GM12878 (cell line): ENCODE data around the gene IL36B. TPM values are rescaled to one million over a fixed set of nuclear protein-coding genes. Genes with fewer than 3 reads are reported as not detected.

Experiments
- ATAC-seq: fragments of 200-7000 bp; cut with Tn5 transposase; 3 replicates; pipeline ENCODE4 v1.9.1; 2020; ENCODE audit warnings: mild to moderate bottlenecking, moderate library complexity
- BruUV-seq: library from RNA; stranded (reverse); fragments of 400-500 nt; replicated peaks from 2 replicates; lab custom pipeline; 2021; lab: Mats Ljungman, UMichigan
- CTCF ChIA-PET: fragments of 300-600 bp; sonication (Branson Sonifier 250); formaldehyde crosslinking; extraction: SDS; loops from one replicate; lab custom pipeline; 2021; ENCODE audit warnings: inconsistent platforms; lab: Yijun Ruan, JAX
- POLR2A ChIA-PET: fragments of 350-600 bp; formaldehyde crosslinking; extraction: SDS; loops from one replicate; lab custom pipeline; 2021; ENCODE audit warnings: inconsistent platforms; lab: Charles Lee
- RAD21 ChIA-PET: fragments of 300-600 bp; sonication (Branson Sonifier 250); formaldehyde crosslinking; loops from one replicate; lab custom pipeline; 2023; ENCODE audit warnings: antibody characterized with exemption; ENCODE audit not compliant: unreplicated experiment; lab: Charles Lee
- SMC1A ChIA-PET: fragments of 300-600 bp; sonication (Branson Sonifier 250); formaldehyde crosslinking; loops from one replicate; lab custom pipeline; 2023; ENCODE audit not compliant: unreplicated experiment, uncharacterized antibody; lab: Charles Lee
- DNase-seq: peaks from one replicate; pipeline ENCODE4 v3.0.0-alpha.2; 2011; ENCODE audit warnings: low read depth, low spot score
- FAIRE-seq: peaks from 3 replicates; lab custom pipeline; 2011; peaks lifted over from hg19 to GRCh38; lab: Jason Lieb, UNC
- H2AFZ ChIP-seq: 2 replicates; pipeline ENCODE4 v1.6.0; 2011; ENCODE audit warnings: low read depth, low read length, control low read depth; ENCODE audit not compliant: control insufficient read depth
- H3K27ac ChIP-seq: 2 replicates; pipeline ENCODE4 v1.5.1; 2011; ENCODE audit warnings: control low read depth; ENCODE audit not compliant: control insufficient read depth, insufficient read depth
- H3K27me3 ChIP-seq, 2 experiments: replicated peaks in 1 of 2; 2 replicates each; pipeline versions ENCODE4 v1.6.0 to v1.6.1; 2011; ENCODE audit warnings: low read length in 1 of 2; ENCODE audit not compliant: control insufficient read depth in 2 of 2, insufficient read depth in 2 of 2
- H3K36me3 ChIP-seq, 2 experiments: 2 replicates each; pipeline ENCODE4 v1.5.1; 2011; ENCODE audit warnings: low read length in 1 of 2; ENCODE audit not compliant: control insufficient read depth in 2 of 2, insufficient read depth in 2 of 2
- H3K4me1 ChIP-seq: 2 replicates; pipeline ENCODE4 v1.6.1; 2011; ENCODE audit warnings: mild to moderate bottlenecking, low read length, moderate library complexity, mixed read lengths; ENCODE audit not compliant: control insufficient read depth, insufficient read depth
- H3K4me2 ChIP-seq: 2 replicates; pipeline ENCODE4 v1.6.0; 2011; ENCODE audit warnings: control low read depth; ENCODE audit not compliant: control insufficient read depth, insufficient read depth
- H3K4me3 ChIP-seq: fragments of 200-600 bp; sonication (generic); 2 replicates; pipeline ENCODE4 v1.5.1; 2016
- H3K79me2 ChIP-seq: 2 replicates; pipeline ENCODE4 v1.6.0; 2011; ENCODE audit warnings: low read length; ENCODE audit not compliant: control insufficient read depth, insufficient read depth
- H3K9ac ChIP-seq: 2 replicates; pipeline ENCODE4 v1.8.0; 2011; ENCODE audit warnings: low read length, control low read depth, mixed read lengths; ENCODE audit not compliant: control insufficient read depth, insufficient read depth
- H3K9me3 ChIP-seq: replicated peaks from 3 replicates; pipeline ENCODE4 v1.5.1; 2011; ENCODE audit warnings: mild to moderate bottlenecking, low read length; ENCODE audit not compliant: control insufficient read depth, insufficient read depth
- H4K20me1 ChIP-seq: 2 replicates; pipeline ENCODE4 v1.6.0; 2011; ENCODE audit not compliant: control insufficient read depth, insufficient read depth
- BRCA1 ChIP-seq: IDR thresholded peaks from 2 replicates; pipeline ENCODE4 v1.6.1; 2011; ENCODE audit warnings: low read depth, low read length, improper control_type of control experiment
- CHD4 ChIP-seq: fragments of 200-600 bp; sonication (generic); IDR thresholded peaks from 2 replicates; pipeline ENCODE4 v1.6.1; 2016; ENCODE audit warnings: mild to moderate bottlenecking
- DPF2 ChIP-seq: fragments of 450-650 bp; IDR thresholded peaks from 2 replicates; pipeline ENCODE4 v1.6.1; 2017; ENCODE audit warnings: mild to moderate bottlenecking
- EP300 ChIP-seq, 2 experiments: fragments of 150-350 bp in 1 of 2; IDR thresholded peaks; 2 replicates each; pipeline ENCODE4 v1.6.1; 2011 to 2012; ENCODE audit warnings: low read depth in 2 of 2, low read length in 2 of 2, borderline replicate concordance in 1 of 2, improper control_type of control experiment in 1 of 2, inconsistent platforms in 1 of 2; ENCODE audit not compliant: control insufficient read depth in 1 of 2
- MYC ChIP-seq: IDR thresholded peaks from 2 replicates; pipeline ENCODE4 v1.6.1; 2011; ENCODE audit warnings: mild to moderate bottlenecking, low read length, moderate library complexity, inconsistent platforms; ENCODE audit not compliant: insufficient read depth, insufficient replicate concordance, insufficient read length, severe bottlenecking
- NFIC ChIP-seq: IDR thresholded peaks from 2 replicates; pipeline ENCODE4 v1.6.1; 2012; ENCODE audit warnings: low read depth, mild to moderate bottlenecking, inconsistent platforms, low read length, moderate library complexity
- POLR2AphosphoS5 ChIP-seq: IDR thresholded peaks from 2 replicates; pipeline ENCODE4 v1.6.1; 2011; ENCODE audit warnings: mild to moderate bottlenecking, low read length, inconsistent platforms
- RFX5 ChIP-seq: IDR thresholded peaks from 2 replicates; pipeline ENCODE4 v1.6.1; 2011; ENCODE audit warnings: low read depth, low read length, improper control_type of control experiment
- SMAD1 ChIP-seq: fragments of 450-650 bp; IDR thresholded peaks from 2 replicates; pipeline ENCODE4 v1.6.1; 2018; ENCODE audit warnings: mild to moderate bottlenecking, low read depth; ENCODE audit not compliant: partially characterized antibody
- SUZ12 ChIP-seq: fragments of 200-600 bp; sonication (generic); IDR thresholded peaks from one replicate; pipeline ENCODE4 v1.6.1; 2018; ENCODE audit warnings: antibody characterized with exemption, mild to moderate bottlenecking; ENCODE audit not compliant: unreplicated experiment
- TBL1XR1 ChIP-seq: IDR thresholded peaks from 2 replicates; pipeline ENCODE4 v1.6.1; 2012; ENCODE audit warnings: low read depth, low read length, improper control_type of control experiment
- USF2 ChIP-seq: IDR thresholded peaks from 2 replicates; pipeline ENCODE4 v1.6.1; 2011; ENCODE audit warnings: low read depth, low read length, improper control_type of control experiment, borderline replicate concordance
- WRNIP1 ChIP-seq: IDR thresholded peaks from 2 replicates; pipeline ENCODE4 v1.6.1; 2011; ENCODE audit warnings: low read depth, low read length, improper control_type of control experiment, borderline replicate concordance
- ZNF274 ChIP-seq: IDR thresholded peaks from one replicate; pipeline ENCODE4 v1.8.0; 2011; ENCODE audit not compliant: insufficient read length, insufficient read depth
- WGBS: methylation state at CpG from one replicate; pipeline ENCODE4 v1.1.6; 2016; ENCODE audit warnings: low lambda C conversion rate; ENCODE audit not compliant: insufficient replicate concordance, insufficient coverage; ENCODE audit errors: missing lambda C conversion rate; 5-methylcytosine and 5-hydroxymethylcytosine counted together
- in situ Hi-C: fragments of 300-500 bp; cut with MboI; formaldehyde crosslinking; loops from 9 replicates; pipeline ENCODE4 v1.14.3; 2018; ENCODE audit warnings: mixed read lengths
- intact Hi-C: fragments of 100-400 bp; cut with micrococcal nuclease; formaldehyde crosslinking; loops from one replicate; pipeline ENCODE4 v1.14.2; 2022; ENCODE audit not compliant: unreplicated experiment
- polyA plus RNA-seq, 11 experiments: library from polyadenylated mRNA; depleted of rRNA in 4 of 11; unstranded in 6 of 11; stranded (reverse) in 5 of 11; fragments of >200 nt; fragmentation: Nextera tagmentation in 4 of 11; fragmentation: Illumina TruSeq in 1 of 11; extraction: Ambion mirVana in 4 of 11; extraction: Trizol in 1 of 11; gene quantifications; 1 replicate in 1 of 11; 2 replicates in 10 of 11; pipeline versions ENCODE4 v1.2.1 to v1.2.3, GENCODE V29; 2011 to 2016; ENCODE audit warnings: inconsistent platforms in 2 of 11, missing spikeins in 2 of 11, low read depth in 1 of 11
- total RNA-seq, 4 experiments: library from RNA; depleted of rRNA in 3 of 4; stranded (reverse); fragments of >200 nt in 3 of 4; fragmentation: Illumina TruSeq in 1 of 4; extraction: Trizol in 1 of 4; gene quantifications; 2 replicates each; pipeline versions ENCODE4 v1.2.1 to v1.2.3, GENCODE V29; 2013 to 2021
- TF ChIP-seq, protein P1 (sequence below): fragments of 450-650 bp; IDR thresholded peaks from 2 replicates; pipeline ENCODE4 v1.6.1; 2016; ENCODE audit warnings: mild to moderate bottlenecking
- TF ChIP-seq, protein P2 (sequence below): fragments of 450-650 bp; IDR thresholded peaks from 2 replicates; pipeline ENCODE4 v1.6.1; 2017; ENCODE audit warnings: mild to moderate bottlenecking, moderate library complexity

Gene IL36B
- total and polyA plus RNA-seq, 10 of the 15 experiments (the other 5 are each of a cell fraction or from before 2014, with no cell fraction given): not detected

GRCh38 chr2:113050921-113051895 lies 1.5 kb downstream of the IL36B start:
- FAIRE-seq: no peak
- Histone ChIP-seq H3K4me2 (no peak overlapping the region), H3K9me3 (peaks cover 2% of the 10 kb centered on the region; the same call in 1 of the 3 replicates), H3K79me2 (no peaks in the 10 kb centered on the region), H3K36me3 (no peaks in the 10 kb centered on the region), H3K27ac (no peak overlapping the region), H4K20me1 (no peaks in the 10 kb centered on the region), H3K27me3 (no peaks in the 10 kb centered on the region; a peak in 1 of 4 replicates), H2AFZ (no peak overlapping the region), H3K4me1 (no peaks in the 10 kb centered on the region), H3K9ac (no peak overlapping the region), H3K4me3 (no peak overlapping the region)
- SMC1A ChIA-PET: no interaction called here
- POLR2A ChIA-PET: no interaction called here
- no peak for ATAC-seq
- 80% methylated on average over 31 of the region's 38 CpGs for WGBS
- in situ Hi-C loops: no loop called here
- intact Hi-C loops: no loop called here
- no TSS peak for BruUV-seq
- no peak for DNase-seq
- CTCF ChIA-PET: interaction anchor here (0.6 to 0.7 kb wide), 2 partner anchors 180 to 206 kb away, joined by 3 to 5 read pairs; no protein-coding TSS in a partner anchor
- RAD21 ChIA-PET: no interaction called here
- no peak for TF ChIP-seq SMAD1
- no peak for TF ChIP-seq WRNIP1
- TF ChIP-seq ZNF274: no peak
- no peak for TF ChIP-seq EP300 (IDR thresholded peaks at IDR 0.05; ENCODE audit: borderline replicate concordance in 1 of 2, control insufficient read depth in 1 of 2, low read depth in 2 of 2, low read length in 2 of 2)
- TF ChIP-seq POLR2AphosphoS5: no peak
- TF ChIP-seq CHD4: no peak
- no peak for TF ChIP-seq MYC
- TF ChIP-seq RFX5: no peak
- TF ChIP-seq NFIC: no peak
- no peak for TF ChIP-seq BRCA1
- no peak for TF ChIP-seq DPF2
- TF ChIP-seq USF2: no peak
- TF ChIP-seq, protein P1, sequence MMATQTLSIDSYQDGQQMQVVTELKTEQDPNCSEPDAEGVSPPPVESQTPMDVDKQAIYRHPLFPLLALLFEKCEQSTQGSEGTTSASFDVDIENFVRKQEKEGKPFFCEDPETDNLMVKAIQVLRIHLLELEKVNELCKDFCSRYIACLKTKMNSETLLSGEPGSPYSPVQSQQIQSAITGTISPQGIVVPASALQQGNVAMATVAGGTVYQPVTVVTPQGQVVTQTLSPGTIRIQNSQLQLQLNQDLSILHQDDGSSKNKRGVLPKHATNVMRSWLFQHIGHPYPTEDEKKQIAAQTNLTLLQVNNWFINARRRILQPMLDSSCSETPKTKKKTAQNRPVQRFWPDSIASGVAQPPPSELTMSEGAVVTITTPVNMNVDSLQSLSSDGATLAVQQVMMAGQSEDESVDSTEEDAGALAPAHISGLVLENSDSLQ: no peak
- no peak for TF ChIP-seq SUZ12
- no peak for TF ChIP-seq TBL1XR1
- TF ChIP-seq, protein P2, sequence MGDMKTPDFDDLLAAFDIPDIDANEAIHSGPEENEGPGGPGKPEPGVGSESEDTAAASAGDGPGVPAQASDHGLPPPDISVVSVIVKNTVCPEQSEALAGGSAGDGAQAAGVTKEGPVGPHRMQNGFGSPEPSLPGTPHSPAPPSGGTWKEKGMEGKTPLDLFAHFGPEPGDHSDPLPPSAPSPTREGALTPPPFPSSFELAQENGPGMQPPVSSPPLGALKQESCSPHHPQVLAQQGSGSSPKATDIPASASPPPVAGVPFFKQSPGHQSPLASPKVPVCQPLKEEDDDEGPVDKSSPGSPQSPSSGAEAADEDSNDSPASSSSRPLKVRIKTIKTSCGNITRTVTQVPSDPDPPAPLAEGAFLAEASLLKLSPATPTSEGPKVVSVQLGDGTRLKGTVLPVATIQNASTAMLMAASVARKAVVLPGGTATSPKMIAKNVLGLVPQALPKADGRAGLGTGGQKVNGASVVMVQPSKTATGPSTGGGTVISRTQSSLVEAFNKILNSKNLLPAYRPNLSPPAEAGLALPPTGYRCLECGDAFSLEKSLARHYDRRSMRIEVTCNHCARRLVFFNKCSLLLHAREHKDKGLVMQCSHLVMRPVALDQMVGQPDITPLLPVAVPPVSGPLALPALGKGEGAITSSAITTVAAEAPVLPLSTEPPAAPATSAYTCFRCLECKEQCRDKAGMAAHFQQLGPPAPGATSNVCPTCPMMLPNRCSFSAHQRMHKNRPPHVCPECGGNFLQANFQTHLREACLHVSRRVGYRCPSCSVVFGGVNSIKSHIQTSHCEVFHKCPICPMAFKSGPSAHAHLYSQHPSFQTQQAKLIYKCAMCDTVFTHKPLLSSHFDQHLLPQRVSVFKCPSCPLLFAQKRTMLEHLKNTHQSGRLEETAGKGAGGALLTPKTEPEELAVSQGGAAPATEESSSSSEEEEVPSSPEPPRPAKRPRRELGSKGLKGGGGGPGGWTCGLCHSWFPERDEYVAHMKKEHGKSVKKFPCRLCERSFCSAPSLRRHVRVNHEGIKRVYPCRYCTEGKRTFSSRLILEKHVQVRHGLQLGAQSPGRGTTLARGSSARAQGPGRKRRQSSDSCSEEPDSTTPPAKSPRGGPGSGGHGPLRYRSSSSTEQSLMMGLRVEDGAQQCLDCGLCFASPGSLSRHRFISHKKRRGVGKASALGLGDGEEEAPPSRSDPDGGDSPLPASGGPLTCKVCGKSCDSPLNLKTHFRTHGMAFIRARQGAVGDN: no peak
